Suprapubic skin (tissue), 4 donors: ENCODE data around the gene CILP2. TPM values are rescaled to one million over a fixed set of nuclear protein-coding genes. Genes with fewer than 3 reads are reported as not detected.

Source experiments
- DNase-seq, 2 donors: peaks; one replicate each; pipeline ENCODE4 v3.0.0-alpha.2; 2019; ENCODE audit warnings: low spot score in 2 of 2
- H3K27ac ChIP-seq: fragments of 200-600 bp; sonication (generic); one replicate; pipeline ENCODE4 v1.5.1; 2019
- H3K27me3 ChIP-seq: fragments of 200-600 bp; sonication (generic); one replicate; pipeline ENCODE4 v1.5.1; 2019
- H3K36me3 ChIP-seq: fragments of 200-600 bp; sonication (generic); one replicate; pipeline ENCODE4 v1.5.1; 2019
- H3K4me1 ChIP-seq: fragments of 200-600 bp; sonication (generic); one replicate; pipeline ENCODE4 v1.5.1; 2019
- H3K4me3 ChIP-seq: fragments of 200-600 bp; sonication (generic); one replicate; pipeline ENCODE4 v1.5.1; 2019; ENCODE audit warnings: mild to moderate bottlenecking
- H3K9me3 ChIP-seq: fragments of 200-600 bp; sonication (generic); one replicate; pipeline ENCODE4 v1.5.1; 2019
- EP300 ChIP-seq: sonication (generic); formaldehyde crosslinking; IDR thresholded peaks from one replicate; pipeline ENCODE4 v1.6.1; 2017; ENCODE audit warnings: antibody characterized with exemption
- POLR2A ChIP-seq, 2 donors: fragments of 450-650 bp; IDR thresholded peaks; one replicate each; pipeline ENCODE4 v1.6.1; 2017; ENCODE audit warnings: antibody characterized with exemption in 2 of 2, mild to moderate bottlenecking in 2 of 2, moderate library complexity in 2 of 2
- POLR2AphosphoS5 ChIP-seq, 3 donors: sonication (generic); formaldehyde crosslinking; IDR thresholded peaks; one replicate each; pipeline ENCODE4 v1.6.1; 2017; ENCODE audit warnings: antibody characterized with exemption in 3 of 3
- WGBS: methylation state at CpG from one replicate; pipeline ENCODE4 v1.1.5; 2018; 5-methylcytosine and 5-hydroxymethylcytosine counted together
- total RNA-seq, 4 donors: library from RNA; depleted of rRNA; stranded (reverse); fragments of >200 nt; gene quantifications; one replicate each; pipeline ENCODE4 v1.1.0, GENCODE V29; 2016
- TF ChIP-seq, protein P1 (sequence below), 2 donors: fragments of 200-600 bp in 1 of 2; fragments of 450-650 bp in 1 of 2; sonication (generic) in 1 of 2; IDR thresholded peaks; one replicate each; pipeline ENCODE4 v1.5.1; 2016 to 2019; ENCODE audit warnings: antibody characterized with exemption in 2 of 2, mild to moderate bottlenecking in 1 of 2, moderate library complexity in 1 of 2

CILP2 gene
- total RNA-seq, 4 donors from 2014 or later, result 0.15 to 0.44 (median 0.21) TPM

DNA sequence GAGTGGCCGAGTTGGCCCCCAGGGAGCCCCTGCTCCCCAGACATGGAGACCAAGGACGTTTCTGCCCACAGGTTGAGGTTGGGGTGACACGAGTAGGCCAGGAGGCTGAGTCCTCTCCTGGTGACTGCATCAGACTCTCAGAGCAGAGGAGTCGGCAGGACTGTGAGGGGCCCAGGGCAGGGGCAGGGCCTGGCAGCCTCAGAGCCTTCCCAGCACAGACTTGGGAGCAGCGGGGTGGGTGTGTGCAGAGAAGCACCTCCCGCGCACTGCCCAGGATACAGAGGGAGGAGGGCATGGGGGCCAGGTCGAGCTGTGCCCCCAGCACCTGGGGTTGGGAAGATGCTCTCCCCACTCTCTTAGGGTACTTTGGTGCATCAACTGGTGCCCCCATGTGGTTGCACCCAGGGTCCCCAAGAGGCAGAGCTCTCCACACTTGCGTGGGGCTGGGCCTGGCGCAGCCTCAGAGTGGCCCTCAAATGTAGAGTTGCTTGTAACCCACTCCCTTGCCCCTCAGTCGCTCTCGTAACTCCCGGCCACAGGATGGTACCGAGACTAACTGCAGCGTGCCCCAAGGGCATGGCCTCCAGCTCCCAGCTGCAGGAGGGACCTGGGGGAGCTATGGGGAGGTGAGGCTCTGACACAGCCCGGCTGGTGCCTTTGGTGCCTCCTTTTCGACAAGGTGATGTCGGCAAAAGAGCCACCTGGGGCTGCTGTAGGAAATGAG lies 38.6 kb upstream of the CILP2 start:
- Histone ChIP-seq H3K27me3 (no peaks in the 10 kb centered on the region), H3K27ac (no peak overlapping the region), H3K36me3 (peaks cover 97% of the 10 kb centered on the region), H3K9me3 (no peaks in the 10 kb centered on the region), H3K4me1 (no peaks in the 10 kb centered on the region), H3K4me3 (no peak overlapping the region)
- no peak for TF ChIP-seq POLR2A (IDR thresholded peaks at IDR 0.05)
- TF ChIP-seq, protein P1, sequence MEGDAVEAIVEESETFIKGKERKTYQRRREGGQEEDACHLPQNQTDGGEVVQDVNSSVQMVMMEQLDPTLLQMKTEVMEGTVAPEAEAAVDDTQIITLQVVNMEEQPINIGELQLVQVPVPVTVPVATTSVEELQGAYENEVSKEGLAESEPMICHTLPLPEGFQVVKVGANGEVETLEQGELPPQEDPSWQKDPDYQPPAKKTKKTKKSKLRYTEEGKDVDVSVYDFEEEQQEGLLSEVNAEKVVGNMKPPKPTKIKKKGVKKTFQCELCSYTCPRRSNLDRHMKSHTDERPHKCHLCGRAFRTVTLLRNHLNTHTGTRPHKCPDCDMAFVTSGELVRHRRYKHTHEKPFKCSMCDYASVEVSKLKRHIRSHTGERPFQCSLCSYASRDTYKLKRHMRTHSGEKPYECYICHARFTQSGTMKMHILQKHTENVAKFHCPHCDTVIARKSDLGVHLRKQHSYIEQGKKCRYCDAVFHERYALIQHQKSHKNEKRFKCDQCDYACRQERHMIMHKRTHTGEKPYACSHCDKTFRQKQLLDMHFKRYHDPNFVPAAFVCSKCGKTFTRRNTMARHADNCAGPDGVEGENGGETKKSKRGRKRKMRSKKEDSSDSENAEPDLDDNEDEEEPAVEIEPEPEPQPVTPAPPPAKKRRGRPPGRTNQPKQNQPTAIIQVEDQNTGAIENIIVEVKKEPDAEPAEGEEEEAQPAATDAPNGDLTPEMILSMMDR (IDR thresholded peaks at IDR 0.05), result no peak
- TF ChIP-seq EP300, result no peak
- no peak for TF ChIP-seq POLR2AphosphoS5 (IDR thresholded peaks at IDR 0.05)
- 89% methylated on average over 12 of the region's 18 CpGs for WGBS
- DNase-seq, result no peak

DNA sequence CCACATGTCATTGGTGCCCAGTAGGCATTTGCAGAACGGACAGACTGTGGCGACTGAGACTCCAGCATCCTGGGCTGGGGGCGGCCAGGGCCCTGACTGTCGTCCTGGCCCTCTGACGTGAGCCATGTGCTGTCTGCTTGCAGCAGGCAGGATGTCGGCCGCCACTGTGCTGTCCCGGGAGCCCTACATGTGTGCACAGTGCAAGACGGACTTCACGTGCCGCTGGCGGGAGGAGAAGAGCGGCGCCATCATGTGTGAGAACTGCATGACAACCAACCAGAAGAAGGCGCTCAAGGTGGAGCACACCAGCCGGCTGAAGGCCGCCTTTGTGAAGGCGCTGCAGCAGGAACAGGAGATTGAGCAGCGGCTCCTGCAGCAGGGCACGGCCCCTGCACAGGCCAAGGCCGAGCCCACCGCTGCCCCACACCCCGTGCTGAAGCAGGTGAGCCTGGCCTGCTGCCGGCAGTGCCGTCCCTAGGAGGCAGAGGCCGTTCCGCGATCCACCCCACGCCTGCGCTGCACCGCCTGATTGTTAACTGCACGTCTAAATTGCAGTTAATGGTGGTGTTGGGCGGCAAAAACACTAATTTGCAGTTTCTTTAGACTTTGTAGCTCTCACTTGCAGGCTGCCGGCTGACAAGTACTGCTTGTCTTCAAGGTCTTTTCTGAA lies 37.0 kb upstream of the CILP2 start:
- TF ChIP-seq, protein P1 (IDR thresholded peaks at IDR 0.05), result no peak
- TF ChIP-seq EP300 (no peak), POLR2A (IDR thresholded peaks at IDR 0.05) (no peak), POLR2AphosphoS5 (IDR thresholded peaks at IDR 0.05) (no peak)
- no peaks in the 10 kb centered on the region for H3K4me1 ChIP-seq
- H3K4me3 ChIP-seq, result no peak overlapping the region
- WGBS, result 89% methylated on average over 28 of the region's 34 CpGs
- no peak overlapping the region for H3K27ac ChIP-seq
- DNase-seq, result peak in 1 of 2 donors; percentile 53
- H3K36me3 ChIP-seq, result peaks cover 100% of the 10 kb centered on the region
- H3K9me3 ChIP-seq, result no peaks in the 10 kb centered on the region
- no peaks in the 10 kb centered on the region for H3K27me3 ChIP-seq

DNA sequence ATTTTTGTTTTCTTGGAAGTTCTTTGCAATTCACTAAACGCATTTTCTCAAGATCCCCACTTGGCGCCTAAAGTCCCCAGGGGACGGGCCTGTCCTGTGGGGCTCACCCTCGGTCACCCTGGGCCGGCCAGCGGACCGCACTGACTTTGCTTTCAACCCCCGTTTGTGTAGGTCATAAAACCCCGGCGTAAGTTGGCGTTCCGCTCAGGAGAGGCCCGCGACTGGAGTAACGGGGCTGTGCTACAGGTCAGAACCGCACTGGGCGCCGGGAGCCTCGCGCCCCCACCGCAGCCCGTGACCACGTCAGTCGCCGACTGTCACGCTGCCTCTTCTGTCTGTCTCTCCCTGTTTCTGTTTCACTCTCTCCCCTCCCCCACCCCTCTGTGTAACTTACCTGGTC lies 36.3 kb upstream of the CILP2 start:
- no peaks in the 10 kb centered on the region for H3K4me1 ChIP-seq
- no peak for TF ChIP-seq POLR2AphosphoS5 (IDR thresholded peaks at IDR 0.05)
- H3K27ac ChIP-seq, result no peak overlapping the region
- no peaks in the 10 kb centered on the region for H3K27me3 ChIP-seq
- 92% methylated on average over 26 of the region's 26 CpGs for WGBS
- H3K9me3 ChIP-seq, result no peaks in the 10 kb centered on the region
- H3K4me3 ChIP-seq, result no peak overlapping the region
- peak in 1 of 2 donors; percentile 54 for DNase-seq
- peaks cover 100% of the 10 kb centered on the region for H3K36me3 ChIP-seq

DNA sequence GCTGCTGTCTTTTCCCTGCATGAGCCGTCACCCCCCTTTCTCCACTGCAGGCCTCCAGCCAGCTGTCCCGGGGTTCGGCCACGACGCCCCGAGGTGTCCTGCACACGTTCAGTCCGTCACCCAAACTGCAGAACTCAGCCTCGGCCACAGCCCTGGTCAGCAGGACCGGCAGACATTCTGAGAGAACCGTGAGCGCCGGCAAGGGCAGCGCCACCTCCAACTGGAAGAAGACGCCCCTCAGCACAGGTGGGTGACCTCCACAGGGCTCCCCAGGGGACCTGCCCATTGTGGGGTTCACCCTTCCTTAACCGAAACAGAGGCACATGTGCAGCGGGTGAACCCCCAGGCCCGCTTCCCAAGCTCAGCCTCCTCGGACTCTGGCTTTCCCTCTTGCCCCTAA lies 35.8 kb upstream of the CILP2 start:
- no peak overlapping the region for H3K4me3 ChIP-seq
- no peak overlapping the region for H3K27ac ChIP-seq
- H3K4me1 ChIP-seq, result no peaks in the 10 kb centered on the region
- 85% methylated on average over 7 of the region's 19 CpGs for WGBS
- H3K9me3 ChIP-seq, result no peaks in the 10 kb centered on the region
- TF ChIP-seq EP300 (no peak), POLR2A (IDR thresholded peaks at IDR 0.05) (no peak), POLR2AphosphoS5 (IDR thresholded peaks at IDR 0.05) (no peak)
- TF ChIP-seq, protein P1 (IDR thresholded peaks at IDR 0.05), result no peak
- DNase-seq, result peak in 1 of 2 donors; percentile 55
- peaks cover 98% of the 10 kb centered on the region for H3K36me3 ChIP-seq
- no peaks in the 10 kb centered on the region for H3K27me3 ChIP-seq

DNA sequence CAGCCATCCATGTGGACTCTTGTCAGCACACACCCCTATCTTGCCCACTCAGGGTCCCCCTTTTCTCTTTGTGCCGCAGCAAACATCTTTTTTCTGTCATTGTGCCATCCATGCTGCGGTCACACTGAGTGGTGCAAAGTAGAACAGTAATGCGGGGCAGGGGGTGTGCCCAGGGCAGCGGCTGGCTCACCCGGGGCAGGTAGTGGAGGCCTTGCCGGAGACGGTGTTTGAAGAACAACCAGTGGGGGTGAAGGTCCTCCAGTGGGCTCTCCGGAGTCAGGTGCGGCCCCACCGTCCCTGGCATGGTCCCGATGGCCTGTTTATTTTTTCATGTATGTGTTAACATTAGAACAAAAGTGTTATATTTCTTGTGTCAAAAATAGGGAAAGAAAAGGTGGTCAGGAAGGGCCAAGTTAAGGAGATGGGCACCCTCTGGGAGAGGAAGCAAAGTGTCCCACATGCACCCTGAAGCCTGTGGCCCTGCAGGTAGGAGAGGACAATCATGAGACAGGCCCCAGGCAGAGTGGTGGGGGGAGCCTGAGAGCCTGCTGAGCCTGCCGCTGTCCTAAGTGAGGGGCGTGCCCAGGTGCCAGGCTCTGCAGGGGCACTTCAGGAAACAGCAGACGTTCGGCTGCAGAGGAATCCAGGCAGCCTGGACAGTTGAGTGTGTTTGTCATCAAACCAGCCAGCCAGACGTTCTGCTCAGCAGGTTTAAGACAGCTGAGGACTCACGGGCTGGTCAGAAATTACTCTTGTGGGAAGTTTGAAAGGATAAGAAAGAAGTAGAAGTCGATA lies 35.1 kb upstream of the CILP2 start:
- Histone ChIP-seq H3K4me3 (no peak overlapping the region), H3K36me3 (peaks cover 97% of the 10 kb centered on the region), H3K27ac (no peak overlapping the region), H3K9me3 (no peaks in the 10 kb centered on the region), H3K4me1 (no peaks in the 10 kb centered on the region), H3K27me3 (no peaks in the 10 kb centered on the region)
- TF ChIP-seq, protein P1 (IDR thresholded peaks at IDR 0.05), result no peak
- TF ChIP-seq POLR2AphosphoS5 (IDR thresholded peaks at IDR 0.05) (no peak), EP300 (no peak), POLR2A (IDR thresholded peaks at IDR 0.05) (no peak)
- peak in 1 of 2 donors; percentile 49 for DNase-seq
- 85% methylated on average over 18 of the region's 18 CpGs for WGBS
